ENCODE results near the gene MYO1D. TPM values are rescaled to one million over a fixed set of nuclear protein-coding genes. Genes with fewer than 3 reads are reported as not detected.

The MYO1D gene
- total RNA-seq, 4 donors from 2014 or later = 70.5 to 92.3 (median 72.7) TPM

DNA sequence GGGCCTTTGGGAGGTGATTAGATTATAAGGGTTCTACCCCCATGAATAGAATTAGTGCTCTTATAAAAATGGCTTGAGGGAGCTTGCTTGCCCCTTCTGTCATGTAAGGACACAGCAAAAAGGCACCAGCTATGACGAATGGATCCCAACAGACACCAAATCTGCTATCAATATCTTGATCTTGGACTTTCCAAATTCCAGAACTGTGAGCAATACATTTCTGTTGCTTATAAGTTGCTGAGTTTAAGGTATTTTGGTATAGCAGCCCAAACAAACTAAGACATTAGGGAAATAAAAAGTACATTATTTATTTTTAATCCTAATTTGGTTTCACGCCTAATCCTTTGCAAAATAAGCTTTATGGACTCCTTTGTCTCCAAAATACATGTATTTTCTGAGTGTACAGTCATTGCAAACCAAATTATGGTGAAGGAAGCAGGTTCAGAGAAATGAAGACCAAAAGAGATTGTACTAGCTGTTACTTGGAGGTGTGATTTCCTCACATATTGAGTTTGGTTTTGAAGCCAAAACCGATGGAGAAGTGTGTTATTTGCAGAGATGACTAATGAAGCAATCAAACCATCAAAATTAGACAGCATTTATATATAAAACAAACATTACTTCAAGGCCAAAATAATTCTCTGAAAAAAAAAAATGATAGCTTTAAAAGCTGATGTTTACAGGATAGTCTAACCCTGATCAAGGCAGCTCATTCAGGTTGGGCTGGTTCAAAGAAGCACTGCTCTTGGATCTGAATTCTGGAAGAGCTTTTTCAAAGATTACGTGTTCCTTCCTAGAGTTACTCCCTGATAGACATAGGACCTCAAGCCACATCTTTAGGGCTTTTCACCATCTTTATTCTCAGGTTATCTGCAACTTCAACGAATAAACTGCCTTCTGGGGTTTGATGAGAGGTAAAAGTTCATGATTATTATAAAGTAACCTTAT, 71.6 kb downstream of the MYO1D start:
- Histone ChIP-seq H3K36me3 (no peaks in the 10 kb centered on the region), H3K27ac (no peak overlapping the region), H3K4me3 (no peak overlapping the region), H3K27me3 (no peaks in the 10 kb centered on the region), H3K4me1 (peaks cover 19% of the 10 kb centered on the region), H3K9me3 (no peaks in the 10 kb centered on the region)
- DNase-seq (ENCODE audit: low spot score in 2 of 2) = no peak
- WGBS = 46% methylated on average over 5 of the region's 5 CpGs
- TF ChIP-seq POLR2A (IDR thresholded peaks at IDR 0.05) = no peak

DNA sequence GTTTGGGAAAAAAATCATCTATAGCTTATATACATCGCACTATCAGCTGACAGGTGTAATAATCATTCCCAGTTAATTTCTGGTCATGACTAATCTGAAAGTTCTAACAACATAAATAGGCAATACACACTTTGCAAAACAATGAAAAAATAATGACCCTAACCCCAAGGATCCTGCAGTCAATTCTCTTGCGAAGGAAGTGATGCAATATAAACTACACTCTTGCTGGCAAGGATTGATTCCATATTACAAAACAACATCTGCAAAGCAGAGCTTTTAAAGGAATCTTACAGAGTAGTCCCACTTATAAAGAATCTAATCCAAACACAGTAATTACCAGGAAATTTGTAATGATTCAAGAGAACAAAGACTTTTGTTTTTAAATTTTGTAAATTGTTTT, 73.4 kb downstream of the MYO1D start:
- no peak overlapping the region for H3K4me3 ChIP-seq
- H3K4me1 ChIP-seq = peaks cover 19% of the 10 kb centered on the region
- TF ChIP-seq POLR2A (IDR thresholded peaks at IDR 0.05) (no peak), EP300 (IDR thresholded peaks at IDR 0.05) (no peak), POLR2AphosphoS5 (IDR thresholded peaks at IDR 0.05) (no peak)
- TF ChIP-seq, protein P1, sequence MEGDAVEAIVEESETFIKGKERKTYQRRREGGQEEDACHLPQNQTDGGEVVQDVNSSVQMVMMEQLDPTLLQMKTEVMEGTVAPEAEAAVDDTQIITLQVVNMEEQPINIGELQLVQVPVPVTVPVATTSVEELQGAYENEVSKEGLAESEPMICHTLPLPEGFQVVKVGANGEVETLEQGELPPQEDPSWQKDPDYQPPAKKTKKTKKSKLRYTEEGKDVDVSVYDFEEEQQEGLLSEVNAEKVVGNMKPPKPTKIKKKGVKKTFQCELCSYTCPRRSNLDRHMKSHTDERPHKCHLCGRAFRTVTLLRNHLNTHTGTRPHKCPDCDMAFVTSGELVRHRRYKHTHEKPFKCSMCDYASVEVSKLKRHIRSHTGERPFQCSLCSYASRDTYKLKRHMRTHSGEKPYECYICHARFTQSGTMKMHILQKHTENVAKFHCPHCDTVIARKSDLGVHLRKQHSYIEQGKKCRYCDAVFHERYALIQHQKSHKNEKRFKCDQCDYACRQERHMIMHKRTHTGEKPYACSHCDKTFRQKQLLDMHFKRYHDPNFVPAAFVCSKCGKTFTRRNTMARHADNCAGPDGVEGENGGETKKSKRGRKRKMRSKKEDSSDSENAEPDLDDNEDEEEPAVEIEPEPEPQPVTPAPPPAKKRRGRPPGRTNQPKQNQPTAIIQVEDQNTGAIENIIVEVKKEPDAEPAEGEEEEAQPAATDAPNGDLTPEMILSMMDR (IDR thresholded peaks at IDR 0.05) = no peak
- H3K9me3 ChIP-seq = no peaks in the 10 kb centered on the region
- no peaks in the 10 kb centered on the region for H3K36me3 ChIP-seq
- 70% methylated on average over 2 of the region's 2 CpGs for WGBS
- no peak overlapping the region for H3K27ac ChIP-seq
- DNase-seq (ENCODE audit: low spot score in 2 of 2) = no peak
- H3K27me3 ChIP-seq = no peaks in the 10 kb centered on the region

DNA sequence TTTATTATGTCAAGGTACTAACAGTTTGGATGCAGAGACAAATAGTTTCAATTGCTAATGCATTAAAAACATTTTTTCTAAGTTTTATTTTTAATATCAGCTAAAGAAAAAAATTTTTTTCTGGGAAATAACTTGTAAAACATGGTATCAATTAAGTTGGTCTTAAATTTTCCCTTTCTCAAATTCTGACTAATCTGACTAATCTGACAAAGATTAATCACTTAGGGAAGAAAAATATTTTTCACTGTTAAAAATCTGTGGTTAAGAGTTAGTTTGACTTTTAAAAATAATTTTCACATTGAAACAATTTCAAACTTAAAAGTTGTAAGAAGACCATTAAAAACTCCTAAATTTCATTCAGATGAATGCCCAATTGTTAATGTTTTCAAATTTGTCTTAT, 74.6 kb downstream of the MYO1D start:
- H3K27me3 ChIP-seq = no peaks in the 10 kb centered on the region
- peaks cover 19% of the 10 kb centered on the region for H3K4me1 ChIP-seq
- H3K9me3 ChIP-seq = no peaks in the 10 kb centered on the region
- no peak for DNase-seq (ENCODE audit: low spot score in 2 of 2)
- TF ChIP-seq POLR2AphosphoS5 (IDR thresholded peaks at IDR 0.05) (no peak), POLR2A (IDR thresholded peaks at IDR 0.05) (no peak)
- TF ChIP-seq, protein P1 (IDR thresholded peaks at IDR 0.05) = no peak
- H3K4me3 ChIP-seq = no peak overlapping the region
- no peak overlapping the region for H3K27ac ChIP-seq
- H3K36me3 ChIP-seq = no peaks in the 10 kb centered on the region

DNA sequence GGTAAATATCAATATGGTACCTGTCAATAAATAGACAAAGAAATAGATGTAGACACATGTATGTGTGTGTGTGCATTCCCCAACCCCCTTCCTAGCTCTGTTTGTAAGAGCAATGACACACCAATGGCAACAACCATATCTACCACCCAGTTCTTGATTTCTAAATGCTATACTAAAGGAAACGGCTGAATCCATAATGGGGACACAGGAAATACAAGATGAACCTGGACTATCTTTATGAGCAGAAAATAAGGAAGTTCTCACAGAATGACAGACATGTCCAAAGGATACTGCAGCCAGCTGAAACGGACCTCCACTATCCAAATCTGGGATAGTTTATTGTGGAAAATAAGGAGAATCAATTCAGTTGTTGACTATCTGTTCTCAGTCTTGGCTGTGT, 75.3 kb downstream of the MYO1D start:
- WGBS = 65% methylated on average over 2 of the region's 2 CpGs
- H3K36me3 ChIP-seq = no peaks in the 10 kb centered on the region
- no peak overlapping the region for H3K4me3 ChIP-seq
- H3K27me3 ChIP-seq = no peaks in the 10 kb centered on the region
- no peak for DNase-seq (ENCODE audit: low spot score in 2 of 2)
- H3K27ac ChIP-seq = no peak overlapping the region
- no peaks in the 10 kb centered on the region for H3K9me3 ChIP-seq
- peaks cover 19% of the 10 kb centered on the region for H3K4me1 ChIP-seq
- TF ChIP-seq EP300 (IDR thresholded peaks at IDR 0.05) (no peak), POLR2A (IDR thresholded peaks at IDR 0.05) (no peak), POLR2AphosphoS5 (IDR thresholded peaks at IDR 0.05) (no peak)
- TF ChIP-seq, protein P1 (IDR thresholded peaks at IDR 0.05) = no peak

DNA sequence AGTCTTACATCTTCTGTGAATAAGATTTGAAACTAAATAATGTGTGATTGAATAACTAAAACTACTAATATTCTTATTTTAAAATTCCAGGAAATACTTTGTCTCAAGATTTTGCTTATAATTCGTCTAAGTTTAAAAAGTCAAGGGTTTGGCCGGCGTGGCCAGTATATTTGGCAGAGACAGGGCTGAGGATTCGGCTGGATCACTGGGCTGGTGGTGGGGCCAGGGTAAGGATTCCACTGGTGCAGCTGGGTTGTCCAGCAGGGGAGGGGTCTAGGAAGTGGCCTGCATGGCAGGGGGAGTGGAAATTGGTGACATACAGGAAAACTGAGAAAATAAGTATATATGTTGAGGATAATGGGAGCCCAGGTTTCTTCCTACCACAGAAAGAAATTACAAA, 75.7 kb downstream of the MYO1D start:
- no peak for DNase-seq (ENCODE audit: low spot score in 2 of 2)
- no peaks in the 10 kb centered on the region for H3K27me3 ChIP-seq
- H3K4me3 ChIP-seq = no peak overlapping the region
- H3K36me3 ChIP-seq = no peaks in the 10 kb centered on the region
- 62% methylated on average over 4 of the region's 4 CpGs for WGBS
- TF ChIP-seq EP300 (IDR thresholded peaks at IDR 0.05) (no peak), POLR2AphosphoS5 (IDR thresholded peaks at IDR 0.05) (no peak)
- H3K9me3 ChIP-seq = no peaks in the 10 kb centered on the region
- no peak overlapping the region for H3K27ac ChIP-seq
- H3K4me1 ChIP-seq = peaks cover 19% of the 10 kb centered on the region

DNA sequence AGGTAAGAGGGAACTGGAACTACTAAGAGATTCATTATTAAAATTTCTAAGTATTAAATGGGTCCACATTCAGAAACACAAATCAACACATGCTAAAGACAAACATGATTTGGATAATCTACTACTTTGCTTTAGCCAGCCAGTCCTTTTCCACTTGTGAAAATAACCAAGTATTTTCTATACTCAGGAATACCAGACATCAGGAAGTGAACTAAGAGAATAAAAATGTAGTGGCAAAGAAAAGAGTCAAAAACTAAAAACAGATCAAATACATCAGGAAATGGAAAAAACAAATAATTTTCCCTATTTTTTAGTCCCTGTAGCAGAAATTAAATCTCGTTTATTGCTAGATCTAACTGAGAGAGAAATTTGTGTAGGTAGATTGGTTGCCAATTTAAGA, 78.0 kb downstream of the MYO1D start:
- TF ChIP-seq POLR2AphosphoS5 (IDR thresholded peaks at IDR 0.05) (no peak), POLR2A (IDR thresholded peaks at IDR 0.05) (no peak), EP300 (IDR thresholded peaks at IDR 0.05) (no peak)
- TF ChIP-seq, protein P1 (IDR thresholded peaks at IDR 0.05) = no peak
- no peak overlapping the region for H3K27ac ChIP-seq
- no peaks in the 10 kb centered on the region for H3K27me3 ChIP-seq
- H3K9me3 ChIP-seq = no peaks in the 10 kb centered on the region
- 75% methylated on average over 1 of the region's 1 CpG for WGBS
- DNase-seq (ENCODE audit: low spot score in 2 of 2) = no peak
- H3K4me1 ChIP-seq = peaks cover 17% of the 10 kb centered on the region
- no peaks in the 10 kb centered on the region for H3K36me3 ChIP-seq
- H3K4me3 ChIP-seq = no peak overlapping the region

Measured in suprapubic skin (tissue), 4 donors.